GM12878 (cell line): ENCODE results near the gene CCDC81. TPM values are rescaled to one million over a fixed set of nuclear protein-coding genes. Genes with fewer than 3 reads are reported as not detected.

ENCODE experiments used
- ATAC-seq: fragments of 200-7000 bp; cut with Tn5 transposase; 3 replicates; pipeline ENCODE4 v1.9.1; 2020; ENCODE audit warnings: mild to moderate bottlenecking, moderate library complexity
- BruUV-seq: library from RNA; stranded (reverse); fragments of 400-500 nt; replicated peaks from 2 replicates; lab custom pipeline; 2021; lab: Mats Ljungman, UMichigan
- CTCF ChIA-PET: fragments of 300-600 bp; sonication (Branson Sonifier 250); formaldehyde crosslinking; extraction: SDS; loops from one replicate; lab custom pipeline; 2021; ENCODE audit warnings: inconsistent platforms; lab: Yijun Ruan, JAX
- POLR2A ChIA-PET: fragments of 350-600 bp; formaldehyde crosslinking; extraction: SDS; loops from one replicate; lab custom pipeline; 2021; ENCODE audit warnings: inconsistent platforms; lab: Charles Lee
- RAD21 ChIA-PET: fragments of 300-600 bp; sonication (Branson Sonifier 250); formaldehyde crosslinking; loops from one replicate; lab custom pipeline; 2023; ENCODE audit warnings: antibody characterized with exemption; ENCODE audit not compliant: unreplicated experiment; lab: Charles Lee
- SMC1A ChIA-PET: fragments of 300-600 bp; sonication (Branson Sonifier 250); formaldehyde crosslinking; loops from one replicate; lab custom pipeline; 2023; ENCODE audit not compliant: unreplicated experiment, uncharacterized antibody; lab: Charles Lee
- DNase-seq: peaks from one replicate; pipeline ENCODE4 v3.0.0-alpha.2; 2011; ENCODE audit warnings: low read depth, low spot score
- FAIRE-seq: peaks from 3 replicates; lab custom pipeline; 2011; peaks lifted over from hg19 to GRCh38; lab: Jason Lieb, UNC
- H2AFZ ChIP-seq: 2 replicates; pipeline ENCODE4 v1.6.0; 2011; ENCODE audit warnings: low read depth, low read length, control low read depth; ENCODE audit not compliant: control insufficient read depth
- H3K27ac ChIP-seq: 2 replicates; pipeline ENCODE4 v1.5.1; 2011; ENCODE audit warnings: control low read depth; ENCODE audit not compliant: control insufficient read depth, insufficient read depth
- H3K27me3 ChIP-seq, 2 experiments: replicated peaks in 1 of 2; 2 replicates each; pipeline versions ENCODE4 v1.6.0 to v1.6.1; 2011; ENCODE audit warnings: low read length in 1 of 2; ENCODE audit not compliant: control insufficient read depth in 2 of 2, insufficient read depth in 2 of 2
- H3K36me3 ChIP-seq, 2 experiments: 2 replicates each; pipeline ENCODE4 v1.5.1; 2011; ENCODE audit warnings: low read length in 1 of 2; ENCODE audit not compliant: control insufficient read depth in 2 of 2, insufficient read depth in 2 of 2
- H3K4me1 ChIP-seq: 2 replicates; pipeline ENCODE4 v1.6.1; 2011; ENCODE audit warnings: mild to moderate bottlenecking, low read length, moderate library complexity, mixed read lengths; ENCODE audit not compliant: control insufficient read depth, insufficient read depth
- H3K4me2 ChIP-seq: 2 replicates; pipeline ENCODE4 v1.6.0; 2011; ENCODE audit warnings: control low read depth; ENCODE audit not compliant: control insufficient read depth, insufficient read depth
- H3K4me3 ChIP-seq: fragments of 200-600 bp; sonication (generic); 2 replicates; pipeline ENCODE4 v1.5.1; 2016
- H3K79me2 ChIP-seq: 2 replicates; pipeline ENCODE4 v1.6.0; 2011; ENCODE audit warnings: low read length; ENCODE audit not compliant: control insufficient read depth, insufficient read depth
- H3K9ac ChIP-seq: 2 replicates; pipeline ENCODE4 v1.8.0; 2011; ENCODE audit warnings: low read length, control low read depth, mixed read lengths; ENCODE audit not compliant: control insufficient read depth, insufficient read depth
- H3K9me3 ChIP-seq: replicated peaks from 3 replicates; pipeline ENCODE4 v1.5.1; 2011; ENCODE audit warnings: mild to moderate bottlenecking, low read length; ENCODE audit not compliant: control insufficient read depth, insufficient read depth
- H4K20me1 ChIP-seq: 2 replicates; pipeline ENCODE4 v1.6.0; 2011; ENCODE audit not compliant: control insufficient read depth, insufficient read depth
- BMI1 ChIP-seq: fragments of 450-650 bp; IDR thresholded peaks from 2 replicates; pipeline ENCODE4 v1.6.1; 2016; ENCODE audit warnings: mild to moderate bottlenecking, moderate library complexity, borderline replicate concordance
- HCFC1 ChIP-seq: fragments of 150-350 bp; IDR thresholded peaks from 2 replicates; pipeline ENCODE4 v1.6.1; 2014; ENCODE audit warnings: low read length
- HDAC6 ChIP-seq: fragments of 200-600 bp; sonication (generic); IDR thresholded peaks from one replicate; pipeline ENCODE4 v1.8.0; 2017; ENCODE audit warnings: antibody characterized with exemption; ENCODE audit not compliant: unreplicated experiment
- IKZF2 ChIP-seq, 2 experiments: fragments of 450-650 bp; IDR thresholded peaks; 2 replicates each; pipeline ENCODE4 v1.6.1; 2017; ENCODE audit warnings: mild to moderate bottlenecking in 2 of 2, moderate library complexity in 2 of 2
- IRF4 ChIP-seq: IDR thresholded peaks from 2 replicates; pipeline ENCODE4 v1.6.1; 2011; ENCODE audit warnings: low read depth, low read length
- KAT2A ChIP-seq: conservative IDR thresholded peaks from 2 replicates; pipeline ENCODE4 v1.6.1; 2011; ENCODE audit warnings: low read depth, low read length; ENCODE audit not compliant: control insufficient read depth
- KLF5 ChIP-seq: fragments of 450-650 bp; IDR thresholded peaks from 2 replicates; pipeline ENCODE4 v1.6.1; 2014; ENCODE audit warnings: mild to moderate bottlenecking; ENCODE audit not compliant: partially characterized antibody
- NFXL1 ChIP-seq: fragments of 450-650 bp; IDR thresholded peaks from 2 replicates; pipeline ENCODE4 v1.6.1; 2017; ENCODE audit warnings: antibody characterized with exemption, mild to moderate bottlenecking, borderline replicate concordance
- RAD21 ChIP-seq: IDR thresholded peaks from 2 replicates; pipeline ENCODE4 v1.6.1; 2011; ENCODE audit warnings: mild to moderate bottlenecking, low read depth, low read length, moderate library complexity; ENCODE audit not compliant: insufficient read depth
- SMAD5 ChIP-seq: IDR thresholded peaks from 2 replicates; pipeline ENCODE4 v1.6.1; 2016; ENCODE audit warnings: antibody characterized with exemption, low read depth
- SUPT20H ChIP-seq: IDR thresholded peaks from 2 replicates; pipeline ENCODE4 v1.6.1; 2011; ENCODE audit warnings: low read depth, mild to moderate bottlenecking, low read length, moderate library complexity, borderline replicate concordance; ENCODE audit not compliant: control insufficient read depth
- TARDBP ChIP-seq: IDR thresholded peaks from 2 replicates; pipeline ENCODE4 v1.6.1; 2016; ENCODE audit warnings: borderline replicate concordance
- ZNF217 ChIP-seq: fragments of 450-650 bp; IDR thresholded peaks from 2 replicates; pipeline ENCODE4 v1.6.1; 2017; ENCODE audit warnings: antibody characterized with exemption, mild to moderate bottlenecking
- WGBS: methylation state at CpG from one replicate; pipeline ENCODE4 v1.1.6; 2016; ENCODE audit warnings: low lambda C conversion rate; ENCODE audit not compliant: insufficient replicate concordance, insufficient coverage; ENCODE audit errors: missing lambda C conversion rate; 5-methylcytosine and 5-hydroxymethylcytosine counted together
- in situ Hi-C: fragments of 300-500 bp; cut with MboI; formaldehyde crosslinking; loops from 9 replicates; pipeline ENCODE4 v1.14.3; 2018; ENCODE audit warnings: mixed read lengths
- intact Hi-C: fragments of 100-400 bp; cut with micrococcal nuclease; formaldehyde crosslinking; loops from one replicate; pipeline ENCODE4 v1.14.2; 2022; ENCODE audit not compliant: unreplicated experiment
- polyA plus RNA-seq, 11 experiments: library from polyadenylated mRNA; depleted of rRNA in 4 of 11; unstranded in 6 of 11; stranded (reverse) in 5 of 11; fragments of >200 nt; fragmentation: Nextera tagmentation in 4 of 11; fragmentation: Illumina TruSeq in 1 of 11; extraction: Ambion mirVana in 4 of 11; extraction: Trizol in 1 of 11; gene quantifications; 1 replicate in 1 of 11; 2 replicates in 10 of 11; pipeline versions ENCODE4 v1.2.1 to v1.2.3, GENCODE V29; 2011 to 2016; ENCODE audit warnings: inconsistent platforms in 2 of 11, missing spikeins in 2 of 11, low read depth in 1 of 11
- total RNA-seq, 4 experiments: library from RNA; depleted of rRNA in 3 of 4; stranded (reverse); fragments of >200 nt in 3 of 4; fragmentation: Illumina TruSeq in 1 of 4; extraction: Trizol in 1 of 4; gene quantifications; 2 replicates each; pipeline versions ENCODE4 v1.2.1 to v1.2.3, GENCODE V29; 2013 to 2021
- TF ChIP-seq, protein P1 (sequence below): fragments of 450-650 bp; IDR thresholded peaks from 2 replicates; pipeline ENCODE4 v1.6.1; 2017; ENCODE audit warnings: low read depth, mild to moderate bottlenecking, moderate library complexity
- TF ChIP-seq, protein P2 (sequence below): fragments of 450-650 bp; IDR thresholded peaks from 2 replicates; pipeline ENCODE4 v1.6.1; 2014; ENCODE audit warnings: mild to moderate bottlenecking
- TF ChIP-seq, protein P3 (sequence below): fragments of 450-650 bp; IDR thresholded peaks from 2 replicates; pipeline ENCODE4 v1.6.1; 2018; ENCODE audit warnings: borderline replicate concordance, mild to moderate bottlenecking; ENCODE audit not compliant: partially characterized antibody

The CCDC81 gene
- total and polyA plus RNA-seq, 10 of the 15 experiments (the other 5 are each of a cell fraction or from before 2014, with no cell fraction given) = 0.06 to 0.53 (median 0.22) TPM

DNA sequence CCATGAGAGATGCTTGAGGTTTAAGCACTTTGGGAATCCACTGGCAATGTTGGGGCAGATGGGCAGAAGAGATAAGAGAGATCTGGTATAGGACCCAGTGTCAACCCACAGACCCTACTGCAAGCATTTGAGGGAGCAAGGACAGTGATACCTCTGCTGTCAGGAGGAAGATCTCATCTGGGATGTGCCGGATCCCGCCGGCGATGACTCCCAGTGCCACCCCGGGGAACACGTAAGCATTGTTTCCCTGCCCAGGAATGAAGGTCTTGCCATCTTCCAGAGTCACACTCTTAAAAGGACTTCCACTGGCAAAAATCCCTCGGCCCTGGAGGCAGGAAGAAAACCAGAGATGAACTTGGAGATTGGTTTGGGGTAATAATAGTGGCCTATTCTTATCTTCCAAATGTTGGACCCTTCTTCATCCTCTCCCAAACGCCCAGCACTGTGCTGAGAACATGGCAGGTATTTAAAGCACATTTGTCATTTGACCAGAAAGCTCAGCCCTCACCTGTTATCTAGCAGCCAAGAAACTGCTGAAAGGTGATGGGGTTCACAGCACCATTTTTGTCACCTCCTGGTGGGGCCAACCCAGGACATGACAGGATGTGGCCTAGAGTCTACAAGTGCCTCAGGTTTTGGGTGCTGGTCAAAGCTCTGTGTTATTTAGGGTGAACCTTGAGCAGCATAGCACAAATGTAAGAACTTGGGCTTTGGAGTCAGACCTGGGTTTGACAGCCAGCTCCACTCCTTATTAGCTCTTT, 71.7 kb downstream of the CCDC81 start:
- ChIA-PET RAD21 (no interaction called here), CTCF (interaction anchor here (0.6 kb wide), 1 partner anchor 137 kb away, joined by 4 read pairs; no protein-coding TSS in a partner anchor), SMC1A (interaction anchor here (1.7 kb wide), 1 partner anchor 9 kb away, joined by 8 read pairs; no protein-coding TSS in a partner anchor), POLR2A (no interaction called here)
- Histone ChIP-seq H3K9me3 (no peaks in the 10 kb centered on the region), H4K20me1 (no peaks in the 10 kb centered on the region), H3K79me2 (no peaks in the 10 kb centered on the region), H3K36me3 (no peaks in the 10 kb centered on the region), H3K27me3 (no peaks in the 10 kb centered on the region), H2AFZ (no peak overlapping the region), H3K4me2 (no peak overlapping the region), H3K27ac (no peak overlapping the region), H3K9ac (no peak overlapping the region), H3K4me1 (peaks cover 11% of the 10 kb centered on the region), H3K4me3 (no peak overlapping the region)
- WGBS = 73% methylated on average over 8 of the region's 8 CpGs
- intact Hi-C loops (no loop called here), in situ Hi-C loops (no loop called here)
- DNase-seq (no peak), ATAC-seq (no peak), FAIRE-seq (no peak)
- BruUV-seq = no TSS peak
- TF ChIP-seq KLF5 = no peak
- TF ChIP-seq BMI1 = no peak
- TF ChIP-seq, protein P1, sequence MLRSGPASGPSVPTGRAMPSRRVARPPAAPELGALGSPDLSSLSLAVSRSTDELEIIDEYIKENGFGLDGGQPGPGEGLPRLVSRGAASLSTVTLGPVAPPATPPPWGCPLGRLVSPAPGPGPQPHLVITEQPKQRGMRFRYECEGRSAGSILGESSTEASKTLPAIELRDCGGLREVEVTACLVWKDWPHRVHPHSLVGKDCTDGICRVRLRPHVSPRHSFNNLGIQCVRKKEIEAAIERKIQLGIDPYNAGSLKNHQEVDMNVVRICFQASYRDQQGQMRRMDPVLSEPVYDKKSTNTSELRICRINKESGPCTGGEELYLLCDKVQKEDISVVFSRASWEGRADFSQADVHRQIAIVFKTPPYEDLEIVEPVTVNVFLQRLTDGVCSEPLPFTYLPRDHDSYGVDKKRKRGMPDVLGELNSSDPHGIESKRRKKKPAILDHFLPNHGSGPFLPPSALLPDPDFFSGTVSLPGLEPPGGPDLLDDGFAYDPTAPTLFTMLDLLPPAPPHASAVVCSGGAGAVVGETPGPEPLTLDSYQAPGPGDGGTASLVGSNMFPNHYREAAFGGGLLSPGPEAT = no peak
- no peak for TF ChIP-seq HDAC6
- TF ChIP-seq, protein P2, sequence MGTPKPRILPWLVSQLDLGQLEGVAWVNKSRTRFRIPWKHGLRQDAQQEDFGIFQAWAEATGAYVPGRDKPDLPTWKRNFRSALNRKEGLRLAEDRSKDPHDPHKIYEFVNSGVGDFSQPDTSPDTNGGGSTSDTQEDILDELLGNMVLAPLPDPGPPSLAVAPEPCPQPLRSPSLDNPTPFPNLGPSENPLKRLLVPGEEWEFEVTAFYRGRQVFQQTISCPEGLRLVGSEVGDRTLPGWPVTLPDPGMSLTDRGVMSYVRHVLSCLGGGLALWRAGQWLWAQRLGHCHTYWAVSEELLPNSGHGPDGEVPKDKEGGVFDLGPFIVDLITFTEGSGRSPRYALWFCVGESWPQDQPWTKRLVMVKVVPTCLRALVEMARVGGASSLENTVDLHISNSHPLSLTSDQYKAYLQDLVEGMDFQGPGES = no peak
- TF ChIP-seq SUPT20H = no peak
- TF ChIP-seq KAT2A = no peak
- TF ChIP-seq RAD21 = no peak
- TF ChIP-seq TARDBP = no peak
- TF ChIP-seq NFXL1 = no peak
- TF ChIP-seq IKZF2 (IDR thresholded peaks at IDR 0.05) = no peak
- no peak for TF ChIP-seq SMAD5
- TF ChIP-seq, protein P3, sequence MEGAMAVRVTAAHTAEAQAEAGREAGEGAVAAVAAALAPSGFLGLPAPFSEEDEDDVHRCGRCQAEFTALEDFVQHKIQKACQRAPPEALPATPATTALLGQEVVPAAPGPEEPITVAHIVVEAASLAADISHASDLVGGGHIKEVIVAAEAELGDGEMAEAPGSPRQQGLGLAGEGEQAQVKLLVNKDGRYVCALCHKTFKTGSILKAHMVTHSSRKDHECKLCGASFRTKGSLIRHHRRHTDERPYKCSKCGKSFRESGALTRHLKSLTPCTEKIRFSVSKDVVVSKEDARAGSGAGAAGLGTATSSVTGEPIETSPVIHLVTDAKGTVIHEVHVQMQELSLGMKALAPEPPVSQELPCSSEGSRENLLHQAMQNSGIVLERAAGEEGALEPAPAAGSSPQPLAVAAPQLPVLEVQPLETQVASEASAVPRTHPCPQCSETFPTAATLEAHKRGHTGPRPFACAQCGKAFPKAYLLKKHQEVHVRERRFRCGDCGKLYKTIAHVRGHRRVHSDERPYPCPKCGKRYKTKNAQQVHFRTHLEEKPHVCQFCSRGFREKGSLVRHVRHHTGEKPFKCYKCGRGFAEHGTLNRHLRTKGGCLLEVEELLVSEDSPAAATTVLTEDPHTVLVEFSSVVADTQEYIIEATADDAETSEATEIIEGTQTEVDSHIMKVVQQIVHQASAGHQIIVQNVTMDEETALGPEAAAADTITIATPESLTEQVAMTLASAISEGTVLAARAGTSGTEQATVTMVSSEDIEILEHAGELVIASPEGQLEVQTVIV = no peak
- no peak for TF ChIP-seq IRF4
- no peak for TF ChIP-seq HCFC1
- no peak for TF ChIP-seq ZNF217
